Measurements from ENCODE around the gene ARPC2. TPM values are rescaled to one million over a fixed set of nuclear protein-coding genes. Genes with fewer than 3 reads are reported as not detected.

Gene ARPC2
- total and polyA plus RNA-seq, 10 of the 15 experiments (the other 5 are each of a cell fraction or from before 2014, with no cell fraction given), result 440 to 980 (median 709) TPM

DNA sequence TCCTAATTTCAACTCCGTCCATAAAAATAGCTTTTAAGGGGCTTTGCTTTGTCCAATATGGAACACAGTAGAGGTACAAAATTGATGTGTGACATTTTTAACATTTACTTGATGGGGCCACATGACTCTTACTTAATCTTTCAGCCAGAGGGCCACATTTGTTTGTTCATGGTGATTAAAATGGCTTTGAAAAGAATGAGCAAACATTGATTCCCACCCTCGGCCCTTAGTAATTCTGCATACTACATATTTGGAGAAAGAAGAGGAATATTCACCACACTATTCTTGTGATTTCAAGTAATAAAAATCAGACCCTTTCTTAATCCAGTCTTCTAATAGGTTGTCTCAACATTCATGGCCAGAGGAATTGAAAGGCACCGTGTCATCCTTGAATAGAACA, 17.5 kb downstream of the ARPC2 start:
- Histone ChIP-seq H3K4me1 (ENCODE audit: control insufficient read depth, insufficient read depth, low read length) (peaks cover 14% of the 10 kb centered on the region), H3K27ac (ENCODE audit: control insufficient read depth, insufficient read depth) (no peak overlapping the region), H3K27me3 (replicated peaks in 1 of 2; ENCODE audit: control insufficient read depth in 2 of 2, insufficient read depth in 2 of 2, low read length in 1 of 2) (no peaks in the 10 kb centered on the region), H3K36me3 (ENCODE audit: control insufficient read depth in 2 of 2, insufficient read depth in 2 of 2, low read length in 1 of 2) (peaks cover 26 to 53% of the 10 kb centered on the region in 2 experiments), H3K4me2 (ENCODE audit: control insufficient read depth, insufficient read depth) (no peak overlapping the region), H3K79me2 (ENCODE audit: control insufficient read depth, insufficient read depth, low read length) (peaks cover 20% of the 10 kb centered on the region), H2AFZ (ENCODE audit: control insufficient read depth, low read depth, low read length) (no peak overlapping the region), H4K20me1 (ENCODE audit: control insufficient read depth, insufficient read depth) (peaks cover 3% of the 10 kb centered on the region; the same call in 1 of the 2 replicates), H3K9me3 (replicated peaks; ENCODE audit: control insufficient read depth, insufficient read depth, low read length) (no peaks in the 10 kb centered on the region), H3K9ac (ENCODE audit: control insufficient read depth, insufficient read depth, low read length) (no peak overlapping the region), H3K4me3 (no peak overlapping the region)
- FAIRE-seq (no peak), DNase-seq (ENCODE audit: low read depth, low spot score) (no peak), ATAC-seq (no peak)
- ChIA-PET RAD21 (ENCODE audit: unreplicated experiment) (no interaction called here), POLR2A (interaction anchor here (0.7 to 1.7 kb wide), 2 partner anchors 11 to 13 kb away, joined by 3 to 5 read pairs; no protein-coding TSS in a partner anchor), SMC1A (ENCODE audit: uncharacterized antibody, unreplicated experiment) (interaction anchor here (1.3 to 1.5 kb wide), 2 partner anchors 9 to 13 kb away, joined by 3 to 4 read pairs; no protein-coding TSS in a partner anchor), CTCF (interaction anchor here (1.2 to 1.4 kb wide), 2 partner anchors 26 to 50 kb away, joined by 3 read pairs; no protein-coding TSS in a partner anchor)
- in situ Hi-C loops (cut with MboI), result no loop called here
- TF ChIP-seq, protein P1, sequence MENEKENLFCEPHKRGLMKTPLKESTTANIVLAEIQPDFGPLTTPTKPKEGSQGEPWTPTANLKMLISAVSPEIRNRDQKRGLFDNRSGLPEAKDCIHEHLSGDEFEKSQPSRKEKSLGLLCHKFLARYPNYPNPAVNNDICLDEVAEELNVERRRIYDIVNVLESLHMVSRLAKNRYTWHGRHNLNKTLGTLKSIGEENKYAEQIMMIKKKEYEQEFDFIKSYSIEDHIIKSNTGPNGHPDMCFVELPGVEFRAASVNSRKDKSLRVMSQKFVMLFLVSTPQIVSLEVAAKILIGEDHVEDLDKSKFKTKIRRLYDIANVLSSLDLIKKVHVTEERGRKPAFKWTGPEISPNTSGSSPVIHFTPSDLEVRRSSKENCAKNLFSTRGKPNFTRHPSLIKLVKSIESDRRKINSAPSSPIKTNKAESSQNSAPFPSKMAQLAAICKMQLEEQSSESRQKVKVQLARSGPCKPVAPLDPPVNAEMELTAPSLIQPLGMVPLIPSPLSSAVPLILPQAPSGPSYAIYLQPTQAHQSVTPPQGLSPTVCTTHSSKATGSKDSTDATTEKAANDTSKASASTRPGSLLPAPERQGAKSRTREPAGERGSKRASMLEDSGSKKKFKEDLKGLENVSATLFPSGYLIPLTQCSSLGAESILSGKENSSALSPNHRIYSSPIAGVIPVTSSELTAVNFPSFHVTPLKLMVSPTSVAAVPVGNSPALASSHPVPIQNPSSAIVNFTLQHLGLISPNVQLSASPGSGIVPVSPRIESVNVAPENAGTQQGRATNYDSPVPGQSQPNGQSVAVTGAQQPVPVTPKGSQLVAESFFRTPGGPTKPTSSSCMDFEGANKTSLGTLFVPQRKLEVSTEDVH (IDR thresholded peaks at IDR 0.05; ENCODE audit: low read depth, partially characterized antibody), result no peak
- TF ChIP-seq SP1 (IDR thresholded peaks at IDR 0.05; ENCODE audit: low read depth, low read length), result no peak
- TF ChIP-seq, protein P2, sequence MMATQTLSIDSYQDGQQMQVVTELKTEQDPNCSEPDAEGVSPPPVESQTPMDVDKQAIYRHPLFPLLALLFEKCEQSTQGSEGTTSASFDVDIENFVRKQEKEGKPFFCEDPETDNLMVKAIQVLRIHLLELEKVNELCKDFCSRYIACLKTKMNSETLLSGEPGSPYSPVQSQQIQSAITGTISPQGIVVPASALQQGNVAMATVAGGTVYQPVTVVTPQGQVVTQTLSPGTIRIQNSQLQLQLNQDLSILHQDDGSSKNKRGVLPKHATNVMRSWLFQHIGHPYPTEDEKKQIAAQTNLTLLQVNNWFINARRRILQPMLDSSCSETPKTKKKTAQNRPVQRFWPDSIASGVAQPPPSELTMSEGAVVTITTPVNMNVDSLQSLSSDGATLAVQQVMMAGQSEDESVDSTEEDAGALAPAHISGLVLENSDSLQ (IDR thresholded peaks at IDR 0.05), result no peak
- TF ChIP-seq, protein P3, sequence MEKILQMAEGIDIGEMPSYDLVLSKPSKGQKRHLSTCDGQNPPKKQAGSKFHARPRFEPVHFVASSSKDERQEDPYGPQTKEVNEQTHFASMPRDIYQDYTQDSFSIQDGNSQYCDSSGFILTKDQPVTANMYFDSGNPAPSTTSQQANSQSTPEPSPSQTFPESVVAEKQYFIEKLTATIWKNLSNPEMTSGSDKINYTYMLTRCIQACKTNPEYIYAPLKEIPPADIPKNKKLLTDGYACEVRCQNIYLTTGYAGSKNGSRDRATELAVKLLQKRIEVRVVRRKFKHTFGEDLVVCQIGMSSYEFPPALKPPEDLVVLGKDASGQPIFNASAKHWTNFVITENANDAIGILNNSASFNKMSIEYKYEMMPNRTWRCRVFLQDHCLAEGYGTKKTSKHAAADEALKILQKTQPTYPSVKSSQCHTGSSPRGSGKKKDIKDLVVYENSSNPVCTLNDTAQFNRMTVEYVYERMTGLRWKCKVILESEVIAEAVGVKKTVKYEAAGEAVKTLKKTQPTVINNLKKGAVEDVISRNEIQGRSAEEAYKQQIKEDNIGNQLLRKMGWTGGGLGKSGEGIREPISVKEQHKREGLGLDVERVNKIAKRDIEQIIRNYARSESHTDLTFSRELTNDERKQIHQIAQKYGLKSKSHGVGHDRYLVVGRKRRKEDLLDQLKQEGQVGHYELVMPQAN (conservative IDR thresholded peaks at IDR 0.05), result no peak
- TF ChIP-seq, protein P4, sequence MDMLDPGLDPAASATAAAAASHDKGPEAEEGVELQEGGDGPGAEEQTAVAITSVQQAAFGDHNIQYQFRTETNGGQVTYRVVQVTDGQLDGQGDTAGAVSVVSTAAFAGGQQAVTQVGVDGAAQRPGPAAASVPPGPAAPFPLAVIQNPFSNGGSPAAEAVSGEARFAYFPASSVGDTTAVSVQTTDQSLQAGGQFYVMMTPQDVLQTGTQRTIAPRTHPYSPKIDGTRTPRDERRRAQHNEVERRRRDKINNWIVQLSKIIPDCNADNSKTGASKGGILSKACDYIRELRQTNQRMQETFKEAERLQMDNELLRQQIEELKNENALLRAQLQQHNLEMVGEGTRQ (IDR thresholded peaks at IDR 0.05; ENCODE audit: borderline replicate concordance, low read depth, low read length), result no peak
- no peak for TF ChIP-seq ZNF217 (IDR thresholded peaks at IDR 0.05)
- TF ChIP-seq, protein P5, sequence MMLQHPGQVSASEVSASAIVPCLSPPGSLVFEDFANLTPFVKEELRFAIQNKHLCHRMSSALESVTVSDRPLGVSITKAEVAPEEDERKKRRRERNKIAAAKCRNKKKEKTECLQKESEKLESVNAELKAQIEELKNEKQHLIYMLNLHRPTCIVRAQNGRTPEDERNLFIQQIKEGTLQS (IDR thresholded peaks at IDR 0.05; ENCODE audit: borderline replicate concordance, extremely low read depth, low read depth, low read length), result no peak
- no peak for TF ChIP-seq PAX8 (IDR thresholded peaks at IDR 0.05)
- no peak for TF ChIP-seq STAT3 (IDR thresholded peaks at IDR 0.05; ENCODE audit: low read depth, low read length)
- 63% methylated on average over 3 of the region's 3 CpGs for WGBS (ENCODE audit: insufficient coverage, insufficient replicate concordance, low lambda C conversion rate, missing lambda C conversion rate)
- intact Hi-C loops (cut with micrococcal nuclease; ENCODE audit: unreplicated experiment), result no loop called here
- BruUV-seq (replicated peaks), result no TSS peak

All from GM12878 (cell line).